Measurements from ENCODE around the gene IGFL2. TPM values are rescaled to one million over a fixed set of nuclear protein-coding genes. Genes with fewer than 3 reads are reported as not detected.

Gene IGFL2
- total RNA-seq, 3 donors from 2014 or later (not counting 1 experiment from before 2014, with no cell fraction given): not detected

DNA sequence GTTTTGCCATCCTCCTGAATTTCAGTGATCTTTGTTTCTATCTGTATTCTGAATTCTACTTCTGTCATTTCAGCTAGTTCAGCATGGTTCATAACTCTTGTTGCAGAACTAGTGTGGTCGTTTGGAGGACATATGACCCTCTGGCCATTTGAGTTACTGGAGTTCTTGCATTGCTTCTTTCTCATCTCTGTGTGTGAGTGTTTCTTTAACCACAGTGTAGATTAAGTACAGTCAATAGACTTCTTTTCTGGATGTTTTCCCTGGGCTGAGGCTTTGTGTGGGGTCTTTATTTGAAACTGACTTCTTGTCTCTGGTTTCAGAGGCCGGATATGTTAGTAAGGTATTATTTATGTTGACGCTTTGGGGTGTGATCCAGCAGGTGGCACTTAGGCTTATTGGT is 14.7 kb downstream of the IGFL2 start:
- Mint-ChIP-seq H3K27me3 (ENCODE audit: low read depth in 2 of 2) (peaks cover 19 to 54% of the 10 kb centered on the region in 2 donors), H3K4me1 (no peaks in the 10 kb centered on the region), H3K36me3 (no peaks in the 10 kb centered on the region), H3K9me3 (peaks cover 0 to 4% of the 10 kb centered on the region in 2 donors), H3K27ac (no peak overlapping the region), H3K4me3 (no peak overlapping the region)
- Histone ChIP-seq H3K9me3 (ENCODE audit: control insufficient read depth, insufficient read depth, low read length) (no peaks in the 10 kb centered on the region), H3K27ac (ENCODE audit: low read length) (no peak overlapping the region), H3K36me3 (ENCODE audit: control insufficient read depth, insufficient read depth, low read length) (no peaks in the 10 kb centered on the region), H3K4me3 (ENCODE audit: low read length) (no peak overlapping the region), H3K27me3 (ENCODE audit: control insufficient read depth, insufficient read depth, low read length) (no peaks in the 10 kb centered on the region), H3K4me1 (ENCODE audit: control insufficient read depth, insufficient read depth, low read length) (no peaks in the 10 kb centered on the region)
- WGBS (ENCODE audit: insufficient coverage): 80% methylated on average over 3 of the region's 3 CpGs
- ATAC-seq (no peak), DNase-seq (no peak)
- intact Hi-C loops (cut with micrococcal nuclease): no loop called here
- TF ChIP-seq, protein P1, sequence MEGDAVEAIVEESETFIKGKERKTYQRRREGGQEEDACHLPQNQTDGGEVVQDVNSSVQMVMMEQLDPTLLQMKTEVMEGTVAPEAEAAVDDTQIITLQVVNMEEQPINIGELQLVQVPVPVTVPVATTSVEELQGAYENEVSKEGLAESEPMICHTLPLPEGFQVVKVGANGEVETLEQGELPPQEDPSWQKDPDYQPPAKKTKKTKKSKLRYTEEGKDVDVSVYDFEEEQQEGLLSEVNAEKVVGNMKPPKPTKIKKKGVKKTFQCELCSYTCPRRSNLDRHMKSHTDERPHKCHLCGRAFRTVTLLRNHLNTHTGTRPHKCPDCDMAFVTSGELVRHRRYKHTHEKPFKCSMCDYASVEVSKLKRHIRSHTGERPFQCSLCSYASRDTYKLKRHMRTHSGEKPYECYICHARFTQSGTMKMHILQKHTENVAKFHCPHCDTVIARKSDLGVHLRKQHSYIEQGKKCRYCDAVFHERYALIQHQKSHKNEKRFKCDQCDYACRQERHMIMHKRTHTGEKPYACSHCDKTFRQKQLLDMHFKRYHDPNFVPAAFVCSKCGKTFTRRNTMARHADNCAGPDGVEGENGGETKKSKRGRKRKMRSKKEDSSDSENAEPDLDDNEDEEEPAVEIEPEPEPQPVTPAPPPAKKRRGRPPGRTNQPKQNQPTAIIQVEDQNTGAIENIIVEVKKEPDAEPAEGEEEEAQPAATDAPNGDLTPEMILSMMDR (IDR thresholded peaks at IDR 0.05): no peak

DNA sequence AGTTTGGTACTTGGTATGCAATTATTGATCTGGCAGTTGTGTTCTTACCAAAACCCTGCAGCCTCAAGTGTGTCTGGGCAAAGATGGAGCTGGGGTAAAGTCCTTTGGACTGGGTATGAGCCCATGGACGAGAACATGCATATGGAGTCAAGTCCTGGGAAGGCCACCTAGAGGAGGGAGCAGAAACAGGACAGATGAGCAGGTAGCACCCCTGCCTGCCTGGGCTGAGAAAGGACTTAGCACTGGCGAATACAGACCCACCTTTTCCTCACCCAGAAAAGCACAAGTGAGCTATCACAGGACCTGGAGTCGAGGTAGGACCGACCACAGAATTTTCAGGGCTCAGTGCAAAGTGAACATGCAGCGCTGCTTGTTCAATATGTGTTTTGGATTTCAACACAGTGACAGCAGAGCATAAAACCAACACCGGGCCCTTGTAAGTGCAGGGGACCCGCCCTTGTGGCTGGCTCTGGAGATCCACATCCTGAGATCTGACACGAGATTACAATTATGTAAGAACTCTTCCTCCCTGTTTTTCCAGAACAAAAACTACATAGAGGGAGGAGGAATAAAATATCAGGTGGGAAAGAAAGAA is 25.9 kb downstream of the IGFL2 start:
- Mint-ChIP-seq H3K9me3 (peaks cover 0 to 4% of the 10 kb centered on the region in 2 donors), H3K4me1 (no peaks in the 10 kb centered on the region), H3K36me3 (no peaks in the 10 kb centered on the region), H3K27ac (no peak overlapping the region), H3K27me3 (ENCODE audit: low read depth in 2 of 2) (peaks cover 27 to 38% of the 10 kb centered on the region in 2 donors), H3K4me3 (no peak overlapping the region)
- TF ChIP-seq, protein P1 (IDR thresholded peaks at IDR 0.05): no peak
- DNase-seq (no peak), ATAC-seq (no peak)
- H3K9me3 ChIP-seq (ENCODE audit: control insufficient read depth, insufficient read depth, low read length): no peaks in the 10 kb centered on the region
- no peaks in the 10 kb centered on the region for H3K4me1 ChIP-seq (ENCODE audit: control insufficient read depth, insufficient read depth, low read length)
- no peak overlapping the region for H3K4me3 ChIP-seq (ENCODE audit: low read length)
- 52% methylated on average over 7 of the region's 8 CpGs for WGBS (ENCODE audit: insufficient coverage)
- intact Hi-C loops (cut with micrococcal nuclease): no loop called here
- no peaks in the 10 kb centered on the region for H3K36me3 ChIP-seq (ENCODE audit: control insufficient read depth, insufficient read depth, low read length)
- peaks cover 2% of the 10 kb centered on the region for H3K27me3 ChIP-seq (ENCODE audit: control insufficient read depth, insufficient read depth, low read length)
- H3K27ac ChIP-seq (ENCODE audit: low read length): no peak overlapping the region

DNA sequence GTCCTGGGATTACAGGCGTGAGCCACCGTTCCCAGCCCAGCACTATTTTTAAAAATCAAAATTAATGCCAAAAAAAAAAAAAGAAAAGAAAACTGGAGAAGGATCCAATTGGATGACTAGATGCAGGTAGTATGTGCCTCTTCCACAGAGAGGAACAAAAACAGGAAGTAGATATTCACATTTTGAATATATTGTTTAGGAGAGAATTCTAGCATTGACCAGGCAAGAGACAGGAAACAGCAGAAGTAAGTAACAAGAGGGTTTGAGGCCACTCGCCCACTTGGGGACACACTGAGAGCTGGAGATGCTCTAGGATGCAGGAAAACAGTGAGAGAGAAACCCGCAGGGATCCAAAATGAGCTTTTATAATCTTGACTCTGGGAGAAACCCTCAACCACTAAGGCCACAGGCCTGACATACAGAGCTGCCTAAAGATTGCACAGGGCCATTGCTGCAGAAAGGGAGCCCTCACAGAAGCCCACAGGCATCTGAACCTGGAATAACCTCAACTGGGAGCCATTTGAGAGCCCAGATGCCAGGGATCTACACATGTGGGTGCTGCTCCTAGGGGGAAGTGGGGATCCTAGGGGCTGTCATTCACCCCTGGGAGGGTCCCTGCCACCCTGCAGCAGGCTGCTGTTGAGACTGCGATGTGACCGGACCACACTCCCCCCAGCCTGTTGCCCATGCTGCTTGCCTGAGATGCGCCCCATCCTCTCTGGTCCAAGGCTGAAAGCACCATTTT is 28.2 kb downstream of the IGFL2 start:
- ATAC-seq: no peak
- peaks cover 20 to 31% of the 10 kb centered on the region in 2 donors for H3K27me3 Mint-ChIP-seq (ENCODE audit: low read depth in 2 of 2)
- intact Hi-C loops (cut with micrococcal nuclease): no loop called here

More for the DNA sequence above, 28.2 kb downstream of the IGFL2 start:
- no peaks in the 10 kb centered on the region for H3K4me1 Mint-ChIP-seq
- H3K36me3 Mint-ChIP-seq: no peaks in the 10 kb centered on the region
- no peak for DNase-seq
- H3K27ac Mint-ChIP-seq: no peak overlapping the region
- WGBS (ENCODE audit: insufficient coverage): 86% methylated on average over 6 of the region's 7 CpGs
- no peak overlapping the region for H3K4me3 Mint-ChIP-seq
- no peaks in the 10 kb centered on the region for H3K9me3 ChIP-seq (ENCODE audit: control insufficient read depth, insufficient read depth, low read length)
- no peak overlapping the region for H3K27ac ChIP-seq (ENCODE audit: low read length)
- no peak overlapping the region for H3K4me3 ChIP-seq (ENCODE audit: low read length)
- TF ChIP-seq, protein P1 (IDR thresholded peaks at IDR 0.05): no peak
- no peaks in the 10 kb centered on the region for H3K9me3 Mint-ChIP-seq
- H3K27me3 ChIP-seq (ENCODE audit: control insufficient read depth, insufficient read depth, low read length): peaks cover 2% of the 10 kb centered on the region
- no peaks in the 10 kb centered on the region for H3K36me3 ChIP-seq (ENCODE audit: control insufficient read depth, insufficient read depth, low read length)
- H3K4me1 ChIP-seq (ENCODE audit: control insufficient read depth, insufficient read depth, low read length): no peaks in the 10 kb centered on the region
